Osteoblast (primary cell): ENCODE measurements around the gene CBLB. TPM values are rescaled to one million over a fixed set of nuclear protein-coding genes. Genes with fewer than 3 reads are reported as not detected.

ENCODE experiments used
- DNase-seq: peaks from one replicate; pipeline ENCODE4 v3.0.0; 2011; ENCODE audit warnings: low spot score, mixed read lengths; ENCODE audit not compliant: insufficient read length; ENCODE audit errors: missing footprints
- H2AFZ ChIP-seq: 2 replicates; pipeline ENCODE4 v1.6.0; 2011; ENCODE audit warnings: mild to moderate bottlenecking, low read length
- H3K27ac ChIP-seq: 2 replicates; pipeline ENCODE4 v1.5.1; 2011; ENCODE audit warnings: mild to moderate bottlenecking, low read depth, low read length, moderate library complexity
- H3K27me3 ChIP-seq: 2 replicates; pipeline ENCODE4 v1.6.0; 2012; ENCODE audit warnings: mild to moderate bottlenecking, control low read depth, inconsistent platforms, low read length, moderate library complexity; ENCODE audit not compliant: insufficient read depth
- H3K36me3 ChIP-seq: 2 replicates; pipeline ENCODE4 v1.5.1; 2011; ENCODE audit warnings: mild to moderate bottlenecking, low read length, control low read depth, moderate library complexity; ENCODE audit not compliant: insufficient read depth
- H3K4me1 ChIP-seq: 2 replicates; pipeline ENCODE4 v1.5.1; 2011; ENCODE audit warnings: mild to moderate bottlenecking, low read length, control low read depth, moderate library complexity; ENCODE audit not compliant: insufficient read depth
- H3K4me2 ChIP-seq: 2 replicates; pipeline ENCODE4 v1.6.0; 2011; ENCODE audit warnings: mild to moderate bottlenecking, low read length; ENCODE audit not compliant: insufficient read depth
- H3K4me3 ChIP-seq: fragments of 200-600 bp; sonication (generic); 3 replicates; pipeline ENCODE4 v1.5.1; 2012; ENCODE audit warnings: mild to moderate bottlenecking, low read length, inconsistent platforms; ENCODE audit not compliant: insufficient read depth
- H3K79me2 ChIP-seq: 2 replicates; pipeline ENCODE4 v1.6.0; 2012; ENCODE audit warnings: mild to moderate bottlenecking, low read length, control low read depth, inconsistent platforms; ENCODE audit not compliant: insufficient read depth
- H3K9me3 ChIP-seq: 2 replicates; pipeline ENCODE4 v1.5.1; 2011; ENCODE audit warnings: low read depth, low read length, control low read depth
- H4K20me1 ChIP-seq: 2 replicates; pipeline ENCODE4 v1.6.0; 2012; ENCODE audit warnings: mild to moderate bottlenecking, low read length, control low read depth; ENCODE audit not compliant: insufficient read depth
- total RNA-seq: library from RNA; depleted of rRNA; stranded (reverse); fragments of >200 nt; gene quantifications from 2 replicates; pipeline ENCODE4 v1.2.3, GENCODE V29; 2012
- TF ChIP-seq, protein P1 (sequence below): IDR thresholded peaks from 2 replicates; pipeline ENCODE4 v1.5.1; 2011; ENCODE audit warnings: mild to moderate bottlenecking, low read depth, low read length, moderate library complexity; ENCODE audit errors: extremely low read depth

Gene CBLB
- total RNA-seq, 1 donor = 128 TPM

DNA sequence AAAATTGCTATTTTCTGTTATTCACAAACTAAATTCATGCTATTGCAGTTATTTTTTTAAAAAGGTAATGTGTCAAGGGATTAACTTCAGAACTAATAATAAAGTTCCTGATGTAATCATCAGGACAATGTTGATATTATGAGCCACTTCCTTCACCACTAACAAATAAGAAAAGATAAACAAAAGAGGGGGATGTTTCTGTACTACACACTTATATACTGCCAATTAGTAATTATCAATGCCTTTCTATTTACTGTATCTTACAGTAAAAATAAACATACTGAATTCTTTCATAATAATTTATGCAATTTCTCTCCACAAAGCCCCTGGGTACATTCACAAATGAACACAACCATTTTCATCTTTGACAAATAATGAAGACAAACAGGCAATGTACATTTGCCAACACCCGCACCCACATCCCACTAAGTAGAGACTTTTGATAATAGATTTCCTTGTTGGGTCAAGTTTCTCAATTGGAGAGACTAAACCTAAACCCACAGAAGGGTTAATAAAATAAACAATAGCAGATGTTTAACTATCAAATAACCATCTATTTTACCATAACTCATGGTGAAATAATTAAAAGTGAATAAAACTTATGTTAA is 3.7 kb downstream of the CBLB start:
- TF ChIP-seq, protein P1, sequence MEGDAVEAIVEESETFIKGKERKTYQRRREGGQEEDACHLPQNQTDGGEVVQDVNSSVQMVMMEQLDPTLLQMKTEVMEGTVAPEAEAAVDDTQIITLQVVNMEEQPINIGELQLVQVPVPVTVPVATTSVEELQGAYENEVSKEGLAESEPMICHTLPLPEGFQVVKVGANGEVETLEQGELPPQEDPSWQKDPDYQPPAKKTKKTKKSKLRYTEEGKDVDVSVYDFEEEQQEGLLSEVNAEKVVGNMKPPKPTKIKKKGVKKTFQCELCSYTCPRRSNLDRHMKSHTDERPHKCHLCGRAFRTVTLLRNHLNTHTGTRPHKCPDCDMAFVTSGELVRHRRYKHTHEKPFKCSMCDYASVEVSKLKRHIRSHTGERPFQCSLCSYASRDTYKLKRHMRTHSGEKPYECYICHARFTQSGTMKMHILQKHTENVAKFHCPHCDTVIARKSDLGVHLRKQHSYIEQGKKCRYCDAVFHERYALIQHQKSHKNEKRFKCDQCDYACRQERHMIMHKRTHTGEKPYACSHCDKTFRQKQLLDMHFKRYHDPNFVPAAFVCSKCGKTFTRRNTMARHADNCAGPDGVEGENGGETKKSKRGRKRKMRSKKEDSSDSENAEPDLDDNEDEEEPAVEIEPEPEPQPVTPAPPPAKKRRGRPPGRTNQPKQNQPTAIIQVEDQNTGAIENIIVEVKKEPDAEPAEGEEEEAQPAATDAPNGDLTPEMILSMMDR = no peak
- peak overlapping the region; percentile 79 for H3K4me3 ChIP-seq

DNA sequence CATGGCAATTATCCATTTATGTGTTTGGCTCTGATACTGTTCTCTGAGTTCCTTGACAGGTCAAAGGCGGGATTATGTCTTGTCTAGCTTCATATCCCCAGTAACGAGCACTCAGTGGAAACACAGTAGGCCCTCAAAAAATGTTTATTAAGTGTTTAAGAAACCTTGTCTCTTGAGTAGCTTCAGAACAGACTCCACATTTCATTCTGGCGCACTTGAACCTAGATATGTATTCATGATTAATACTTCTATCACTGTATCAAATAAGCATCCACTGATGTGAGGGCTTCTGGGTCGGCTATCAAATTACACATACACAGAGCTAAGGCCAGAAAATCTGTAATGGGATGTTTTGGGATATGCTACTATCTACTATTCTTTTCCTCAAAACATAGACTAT is 4.6 kb downstream of the CBLB start:
- no peaks in the 10 kb centered on the region for H3K9me3 ChIP-seq
- peaks cover 26% of the 10 kb centered on the region for H4K20me1 ChIP-seq
- H3K27ac ChIP-seq = peak overlapping the region; percentile 94
- TF ChIP-seq, protein P1 = no peak
- peak overlapping the region; percentile 79 for H3K4me3 ChIP-seq
- no peaks in the 10 kb centered on the region for H3K27me3 ChIP-seq
- H3K4me1 ChIP-seq = peaks cover 32% of the 10 kb centered on the region
- peaks cover 53% of the 10 kb centered on the region for H3K36me3 ChIP-seq
- H3K79me2 ChIP-seq = peaks cover 92% of the 10 kb centered on the region
- H3K4me2 ChIP-seq = peak overlapping the region; percentile 80
- no peak overlapping the region for H2AFZ ChIP-seq
- no peak for DNase-seq

More for the DNA sequence above, 3.7 kb downstream of the CBLB start:
- H3K4me1 ChIP-seq = peaks cover 36% of the 10 kb centered on the region
- no peaks in the 10 kb centered on the region for H3K9me3 ChIP-seq
- H4K20me1 ChIP-seq = peaks cover 26% of the 10 kb centered on the region
- peaks cover 84% of the 10 kb centered on the region for H3K79me2 ChIP-seq
- peak overlapping the region; percentile 80 for H3K4me2 ChIP-seq
- H2AFZ ChIP-seq = no peak overlapping the region
- H3K27ac ChIP-seq = peak overlapping the region; percentile 94
- no peak for DNase-seq
- no peaks in the 10 kb centered on the region for H3K27me3 ChIP-seq
- peaks cover 46% of the 10 kb centered on the region for H3K36me3 ChIP-seq

DNA sequence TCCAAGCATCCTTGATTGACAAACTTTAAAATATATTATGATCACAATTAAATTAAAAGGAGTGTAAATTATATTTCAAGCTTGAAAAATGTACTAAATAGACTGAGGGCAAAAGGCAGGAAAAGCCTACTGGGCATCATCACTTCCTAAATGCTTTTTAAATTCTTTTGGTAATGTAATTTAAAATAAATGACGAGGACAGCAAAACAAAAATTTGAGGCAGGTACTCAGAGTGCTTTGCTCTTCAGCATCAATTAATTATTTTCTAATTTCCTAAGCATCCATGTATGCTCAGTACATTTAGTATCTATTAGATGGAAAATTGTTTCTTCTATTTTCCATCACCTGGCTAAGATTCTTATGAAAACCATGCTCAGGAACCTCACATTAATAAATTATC is 5.2 kb downstream of the CBLB start:
- no peaks in the 10 kb centered on the region for H3K27me3 ChIP-seq
- TF ChIP-seq, protein P1 = no peak
- H3K36me3 ChIP-seq = peaks cover 59% of the 10 kb centered on the region
- H3K79me2 ChIP-seq = peaks cover 97% of the 10 kb centered on the region
- no peaks in the 10 kb centered on the region for H3K9me3 ChIP-seq
- no peak overlapping the region for H2AFZ ChIP-seq
- peaks cover 32% of the 10 kb centered on the region for H3K4me1 ChIP-seq
- peak overlapping the region; percentile 94 for H3K27ac ChIP-seq
- peak overlapping the region; percentile 79 for H3K4me3 ChIP-seq
- no peak for DNase-seq
- H3K4me2 ChIP-seq = peak overlapping the region; percentile 80
- peaks cover 26% of the 10 kb centered on the region for H4K20me1 ChIP-seq

DNA sequence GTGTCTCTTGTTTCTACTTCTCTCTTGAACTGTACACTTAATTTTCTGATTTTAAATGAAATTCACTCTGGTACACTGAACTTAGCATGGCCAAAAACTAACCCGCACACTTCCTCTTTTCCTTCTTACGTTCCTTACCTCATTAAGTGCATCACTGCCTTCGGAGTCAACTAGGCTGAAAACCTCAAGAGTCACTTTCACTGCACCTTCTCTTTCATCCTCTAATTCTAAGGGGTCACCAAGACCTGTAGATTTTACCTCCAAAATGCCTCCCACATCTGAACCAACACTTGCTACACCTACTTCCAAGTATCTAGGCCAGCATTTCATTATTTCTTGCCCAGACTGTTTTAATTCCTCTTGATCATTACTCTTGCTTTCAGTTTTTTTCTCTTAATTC is 6.6 kb downstream of the CBLB start:
- TF ChIP-seq, protein P1 = no peak
- no peak for DNase-seq
- Histone ChIP-seq H3K4me1 (peaks cover 32% of the 10 kb centered on the region), H3K4me2 (peak overlapping the region; percentile 16), H3K27ac (no peak overlapping the region), H3K79me2 (peaks cover 97% of the 10 kb centered on the region), H3K36me3 (peaks cover 73% of the 10 kb centered on the region), H3K27me3 (no peaks in the 10 kb centered on the region), H4K20me1 (peaks cover 40% of the 10 kb centered on the region), H3K4me3 (no peak overlapping the region), H3K9me3 (no peaks in the 10 kb centered on the region), H2AFZ (no peak overlapping the region)
